ENCODE measurements around the gene KSR1.

GRCh38 chr17:27496971-27497370 is 40.7 kb downstream of the KSR1 start:
- TF ChIP-seq, protein P1, sequence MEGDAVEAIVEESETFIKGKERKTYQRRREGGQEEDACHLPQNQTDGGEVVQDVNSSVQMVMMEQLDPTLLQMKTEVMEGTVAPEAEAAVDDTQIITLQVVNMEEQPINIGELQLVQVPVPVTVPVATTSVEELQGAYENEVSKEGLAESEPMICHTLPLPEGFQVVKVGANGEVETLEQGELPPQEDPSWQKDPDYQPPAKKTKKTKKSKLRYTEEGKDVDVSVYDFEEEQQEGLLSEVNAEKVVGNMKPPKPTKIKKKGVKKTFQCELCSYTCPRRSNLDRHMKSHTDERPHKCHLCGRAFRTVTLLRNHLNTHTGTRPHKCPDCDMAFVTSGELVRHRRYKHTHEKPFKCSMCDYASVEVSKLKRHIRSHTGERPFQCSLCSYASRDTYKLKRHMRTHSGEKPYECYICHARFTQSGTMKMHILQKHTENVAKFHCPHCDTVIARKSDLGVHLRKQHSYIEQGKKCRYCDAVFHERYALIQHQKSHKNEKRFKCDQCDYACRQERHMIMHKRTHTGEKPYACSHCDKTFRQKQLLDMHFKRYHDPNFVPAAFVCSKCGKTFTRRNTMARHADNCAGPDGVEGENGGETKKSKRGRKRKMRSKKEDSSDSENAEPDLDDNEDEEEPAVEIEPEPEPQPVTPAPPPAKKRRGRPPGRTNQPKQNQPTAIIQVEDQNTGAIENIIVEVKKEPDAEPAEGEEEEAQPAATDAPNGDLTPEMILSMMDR (IDR thresholded peaks at IDR 0.05), result no peak
- no peak for TF ChIP-seq POLR2A (IDR thresholded peaks at IDR 0.05)

Data from uterus (tissue), 2 donors.